Left lobe of liver (tissue), 2 donors: ENCODE results near the gene ATF6B. TPM values are rescaled to one million over a fixed set of nuclear protein-coding genes. Genes with fewer than 3 reads are reported as not detected.
A peak's percentile ranks its signal among the peaks of the same experiment; 100 is the strongest.
"Not testable (repeated sequence)": the region's sequence is repeated elsewhere in the genome, so short reads cannot be mapped to it uniquely, and the experiment has no call there.

Experiments
- ATAC-seq: fragments of 200-7000 bp; cut with Tn5 transposase; one replicate; pipeline ENCODE4 v1.9.1; 2020; ENCODE audit warnings: mild to moderate bottlenecking, moderate library complexity
- DNase-seq: peaks from one replicate; pipeline ENCODE4 v3.0.0-alpha.2; 2020; ENCODE audit warnings: low spot score
- total RNA-seq: library from RNA; stranded (reverse); gene quantifications from one replicate; pipeline ENCODE4 v1.2.1, GENCODE V29; 2021
- donor health status: DM: no; HTN: no; CAD: no; lungs with moderate emphysema.
- donor health status: DM: no; HTN: yes; CAD: no.

ATF6B gene
- total RNA-seq, 1 donor from 2014 or later: 31.7 TPM

- DNase-seq (peak; percentile 77), ATAC-seq (peak; percentile 88)
These were observed 26.6 kb upstream of the ATF6B start for GRCh38 chr6:32154514-32155161.

- peak; percentile 84 for DNase-seq
- ATAC-seq: peak; percentile 82
These were observed 25.8 kb upstream of the ATF6B start, which contains the start of gene PPT2 for GRCh38 chr6:32153564-32154513. Gene PPT2 (plus strand): TSS chr6:32154141. CDS start chr6:32154595, 454 bp downstream.

GRCh38 chr6:32152769-32153563 is 24.9 kb upstream of the ATF6B start:
- no peak for DNase-seq
- no peak for ATAC-seq

GRCh38 chr6:32151863-32152768 is 24.1 kb upstream of the ATF6B start, which contains the start of gene PRRT1:
Gene PRRT1 (minus strand): TSS chr6:32151939. CDS start chr6:32151827, 112 bp downstream.
- DNase-seq: no peak

GRCh38 chr6:32151181-32151862 is 23.3 kb upstream of the ATF6B start:
- no peak for ATAC-seq

More at GRCh38 chr6:32151863-32152768, 24.1 kb upstream of the ATF6B start, which contains the start of gene PRRT1:
- ATAC-seq: no peak

GRCh38 chr6:32149932-32150870 is 22.2 kb upstream of the ATF6B start:
- ATAC-seq (no peak), DNase-seq (no peak)

More at GRCh38 chr6:32151181-32151862, 23.3 kb upstream of the ATF6B start:
- DNase-seq: no peak

- ATAC-seq (no peak), DNase-seq (no peak)
These were observed 21.2 kb upstream of the ATF6B start for GRCh38 chr6:32149092-32149755.

- ATAC-seq (peak; percentile 68), DNase-seq (peak; percentile 60)
These were observed 20.4 kb upstream of the ATF6B start for GRCh38 chr6:32148289-32149091.

GRCh38 chr6:32147401-32148132 is 19.5 kb upstream of the ATF6B start:
- DNase-seq: no peak
- no peak for ATAC-seq

- DNase-seq (no peak), ATAC-seq (no peak)
These were observed 18.6 kb upstream of the ATF6B start for GRCh38 chr6:32146687-32147086.

- DNase-seq (no peak), ATAC-seq (no peak)
These were observed 18.2 kb upstream of the ATF6B start for GRCh38 chr6:32146287-32146686.

GRCh38 chr6:32144238-32144637 is 16.2 kb upstream of the ATF6B start:
- not testable (repeated sequence) for DNase-seq, ATAC-seq

- ATAC-seq: peak; percentile 70
These were observed 12.5 kb upstream of the ATF6B start for GRCh38 chr6:32140420-32141046.

GRCh38 chr6:32139590-32139989 is 11.5 kb upstream of the ATF6B start:
- no peak for DNase-seq
- no peak for ATAC-seq

More at GRCh38 chr6:32140420-32141046, 12.5 kb upstream of the ATF6B start:
- no peak for DNase-seq

- ATAC-seq (no peak), DNase-seq (no peak)
These were observed 9.4 kb upstream of the ATF6B start for GRCh38 chr6:32137454-32137853.
